Skeletal muscle satellite cell (primary cell): ENCODE measurements around the gene RELL1. TPM values are rescaled to one million over a fixed set of nuclear protein-coding genes. Genes with fewer than 3 reads are reported as not detected.

Source experiments
- small RNA-seq: library from RNA; depleted of rRNA; stranded (forward); fragments of <200 nt; gene quantifications from one replicate; pipeline ENCODE3, GENCODE V24; 2012

The RELL1 gene

Small RNAs within 50 kb of the gene (small RNA-seq; reads per million reads assigned to genes)
- not detected for gene RF00019
